ENCODE results near the gene RPL7A.
A peak's percentile ranks its signal among the peaks of the same experiment; 100 is the strongest.

RPL7A gene

GRCh38 chr9:133356391-133357091 lies 8.5 kb downstream of the RPL7A start, which contains the start of the genes SURF1 and SURF2:
Gene SURF1, minus strand, starts transcription at chr9:133356487. Its CDS starts 34 bp downstream, at chr9:133356453.
Gene SURF2, plus strand, starts transcription at chr9:133356550. Its CDS starts 43 bp downstream, at chr9:133356593.
- Histone ChIP-seq H3K9me3 (no peaks in the 10 kb centered on the region), H3K27ac (peak within 1 kb of the TSS; percentile 74 to 79), H3K4me1 (peaks cover 0 to 36% (median 27%) of the 10 kb centered on the region in 4 donors), H3K36me3 (peaks cover 10 to 60% (median 20%) of the 10 kb centered on the region in 3 donors), H3K27me3 (no peaks in the 10 kb centered on the region), H3K4me3 (peak within 1 kb of the TSS; percentile 70 to 94)
- DNase-seq: peak; percentile 83 to 93
- intact Hi-C loops (cut with DNase I; ENCODE audit: low total_unique reads): no loop called here
- no peak for TF ChIP-seq CTCF (IDR thresholded peaks at IDR 0.05)

GRCh38 chr9:133357656-133358055 lies 9.6 kb downstream of the RPL7A start:
- DNase-seq: no peak
- H3K27me3 ChIP-seq: no peaks in the 10 kb centered on the region
- no peak for TF ChIP-seq CTCF (IDR thresholded peaks at IDR 0.05)
- intact Hi-C loops (cut with DNase I; ENCODE audit: low total_unique reads): no loop called here
- H3K4me3 ChIP-seq: peak overlapping the region in 1 of 2 donors; percentile 94
- H3K4me1 ChIP-seq: peaks cover 0 to 36% (median 27%) of the 10 kb centered on the region in 4 donors
- no peak overlapping the region for H3K27ac ChIP-seq
- peaks cover 9 to 60% (median 19%) of the 10 kb centered on the region in 3 donors for H3K36me3 ChIP-seq
- no peaks in the 10 kb centered on the region for H3K9me3 ChIP-seq

GRCh38 chr9:133359399-133360175 lies 11.6 kb downstream of the RPL7A start:
- intact Hi-C loops (cut with DNase I; ENCODE audit: low total_unique reads): no loop called here
- no peak for TF ChIP-seq CTCF (IDR thresholded peaks at IDR 0.05)
- no peak for DNase-seq
- peaks cover 27 to 64% (median 34%) of the 10 kb centered on the region in 3 donors for H3K36me3 ChIP-seq
- no peak overlapping the region for H3K27ac ChIP-seq
- H3K9me3 ChIP-seq: no peaks in the 10 kb centered on the region
- peaks cover 0 to 36% (median 25%) of the 10 kb centered on the region in 4 donors for H3K4me1 ChIP-seq
- H3K4me3 ChIP-seq: no peak overlapping the region
- H3K27me3 ChIP-seq: no peaks in the 10 kb centered on the region

GRCh38 chr9:133360400-133361393 lies 12.7 kb downstream of the RPL7A start:
- no peak for DNase-seq
- Histone ChIP-seq H3K27ac (no peak overlapping the region), H3K36me3 (peaks cover 35 to 75% (median 45%) of the 10 kb centered on the region in 3 donors), H3K4me3 (no peak overlapping the region), H3K27me3 (no peaks in the 10 kb centered on the region), H3K9me3 (no peaks in the 10 kb centered on the region), H3K4me1 (peaks cover 0 to 26% (median 16%) of the 10 kb centered on the region in 4 donors)
- intact Hi-C loops (cut with DNase I; ENCODE audit: low total_unique reads): no loop called here
- no peak for TF ChIP-seq CTCF (IDR thresholded peaks at IDR 0.05)

All from tibial artery (tissue), 4 donors.